HepG2 (cell line): ENCODE results near the gene RASGRP1. TPM values are rescaled to one million over a fixed set of nuclear protein-coding genes. Genes with fewer than 3 reads are reported as not detected.

ENCODE experiments used
- ATAC-seq: fragments of 200-7000 bp; cut with Tn5 transposase; 3 replicates; pipeline ENCODE4 v1.9.1; 2020; ENCODE audit warnings: mild to moderate bottlenecking, moderate library complexity
- BruUV-seq: library from RNA; stranded (reverse); fragments of 400-500 nt; replicated peaks from 2 replicates; lab custom pipeline; 2021; lab: Mats Ljungman, UMichigan
- CTCF ChIA-PET: fragments of 300-600 bp; formaldehyde crosslinking; extraction: SDS; loops from one replicate; lab custom pipeline; 2021; ENCODE audit warnings: low total read pairs, inconsistent platforms, low intra/inter-chr PET ratio; lab: Yijun Ruan, JAX
- POLR2A ChIA-PET: fragments of 350-600 bp; sonication (Branson Sonifier 250); formaldehyde crosslinking; loops from one replicate; lab custom pipeline; 2020; ENCODE audit warnings: antibody characterized with exemption, inconsistent platforms; lab: Yijun Ruan, JAX
- DNase-seq: peaks from one replicate; pipeline ENCODE4 v3.0.0-alpha.2; 2015; ENCODE audit warnings: low spot score
- FAIRE-seq: peaks from 3 replicates; lab custom pipeline; 2011; peaks lifted over from hg19 to GRCh38; lab: Jason Lieb, UNC
- H2AFZ ChIP-seq: one replicate; pipeline ENCODE4 v1.6.1; 2011; ENCODE audit warnings: low read length, inconsistent platforms
- H3K27ac ChIP-seq: fragments of 300-600 bp; 3 replicates; pipeline ENCODE4 v1.8.0; 2011; ENCODE audit warnings: mixed run types, mild to moderate bottlenecking, mixed read lengths, low read length, inconsistent platforms; ENCODE audit not compliant: insufficient read depth; ENCODE audit errors: extremely low read length
- H3K27me3 ChIP-seq, 2 experiments: fragments of 200-600 bp in 1 of 2; 2 replicates in 1 of 2; 3 replicates in 1 of 2; pipeline versions ENCODE4 v1.6.0 to v1.8.0; 2011; ENCODE audit warnings: low read length in 2 of 2, mild to moderate bottlenecking in 2 of 2, moderate library complexity in 2 of 2, inconsistent platforms in 1 of 2; ENCODE audit not compliant: insufficient read depth in 2 of 2, control insufficient read depth in 1 of 2
- H3K36me3 ChIP-seq, 2 experiments: fragments of 200-600 bp in 1 of 2; replicated peaks in 1 of 2; 2 replicates in 1 of 2; 3 replicates in 1 of 2; pipeline versions ENCODE4 v1.5.1 to v1.8.0; 2011; ENCODE audit warnings: low read length in 2 of 2, inconsistent platforms in 1 of 2; ENCODE audit not compliant: insufficient read depth in 2 of 2, control insufficient read depth in 1 of 2
- H3K4me1 ChIP-seq: 2 replicates; pipeline ENCODE4 v1.5.1; 2012; ENCODE audit warnings: low read length, inconsistent platforms; ENCODE audit not compliant: insufficient read depth
- H3K4me2 ChIP-seq: 2 replicates; pipeline ENCODE4 v1.6.0; 2011; ENCODE audit warnings: low read depth, low read length, inconsistent platforms
- H3K4me3 ChIP-seq, 3 experiments: fragments of 200-600 bp in 1 of 3; sonication (generic), shearing (Covaris generic) in 1 of 3; replicated peaks in 1 of 3; 2 replicates each; pipeline ENCODE4 v1.5.1; 2011 to 2016; ENCODE audit warnings: low read length in 3 of 3, inconsistent platforms in 2 of 3, low read depth in 2 of 3, mild to moderate bottlenecking in 2 of 3, control low read depth in 1 of 3, mixed read lengths in 1 of 3; ENCODE audit not compliant: insufficient read depth in 1 of 3
- H3K79me2 ChIP-seq: one replicate; pipeline ENCODE4 v1.6.1; 2011; ENCODE audit warnings: low read length, inconsistent platforms; ENCODE audit not compliant: insufficient read depth
- H3K9ac ChIP-seq: 2 replicates; pipeline ENCODE4 v1.6.0; 2011; ENCODE audit warnings: mild to moderate bottlenecking, low read depth, low read length, inconsistent platforms; ENCODE audit not compliant: insufficient read depth
- H3K9me3 ChIP-seq: 2 replicates; pipeline ENCODE4 v1.5.1; 2012; ENCODE audit warnings: mild to moderate bottlenecking, low read length
- H4K20me1 ChIP-seq: 2 replicates; pipeline ENCODE4 v1.6.0; 2011; ENCODE audit warnings: inconsistent platforms, mild to moderate bottlenecking, low read length, moderate library complexity; ENCODE audit not compliant: insufficient read depth
- FOSL1 ChIP-seq: sonication (generic); formaldehyde crosslinking; IDR thresholded peaks from 2 replicates; pipeline ENCODE4 v1.9.0; 2021; ENCODE audit warnings: missing genetic modification reagents, borderline replicate concordance
- MED13 ChIP-seq: sonication (generic); formaldehyde crosslinking; IDR thresholded peaks from 2 replicates; pipeline ENCODE4 v1.5.0; 2020; ENCODE audit warnings: missing genetic modification reagents
- RBFOX2 ChIP-seq: fragments of 200-400 bp; formaldehyde crosslinking; IDR thresholded peaks from 2 replicates; pipeline ENCODE4 v1.6.1; 2017; ENCODE audit warnings: low read depth, mild to moderate bottlenecking, low read length
- UBTF ChIP-seq: sonication (generic); formaldehyde crosslinking; IDR thresholded peaks from 2 replicates; pipeline ENCODE4 v1.4.0; 2020; ENCODE audit warnings: mild to moderate bottlenecking, missing genetic modification reagents
- ZNF3 ChIP-seq: IDR thresholded peaks from 2 replicates; pipeline ENCODE4 v1.7.0; 2017; ENCODE audit warnings: inconsistent platforms
- ZNF691 ChIP-seq: sonication (generic); formaldehyde crosslinking; IDR thresholded peaks from 2 replicates; pipeline ENCODE4 v1.4.0; 2020; ENCODE audit warnings: missing genetic modification reagents, low read depth, mild to moderate bottlenecking, borderline replicate concordance
- WGBS: methylation state at CpG from one replicate; pipeline ENCODE4 v1.1.6; 2017; ENCODE audit warnings: low lambda C conversion rate; 5-methylcytosine and 5-hydroxymethylcytosine counted together
- in situ Hi-C: cut with HindIII; loops from 2 replicates; pipeline ENCODE4 v1.10.0; 2017; ENCODE audit warnings: low pct_unique_long_range_greater_than_20kb; ENCODE audit not compliant: extremely low pct_ligation_motif_present
- intact Hi-C: fragments of 100-400 bp; cut with micrococcal nuclease; formaldehyde crosslinking; loops from one replicate; pipeline ENCODE4 v1.10.0; 2022; ENCODE audit not compliant: unreplicated experiment
- polyA plus RNA-seq, 8 experiments: library from polyadenylated mRNA; depleted of rRNA in 3 of 8; stranded (reverse) in 7 of 8; unstranded in 1 of 8; fragments of >200 nt; fragmentation: Illumina TruSeq in 4 of 8; extraction: Trizol in 4 of 8; gene quantifications; 2 replicates each; pipeline versions ENCODE4 v1.2.1 to v1.2.3, GENCODE V29; 2011 to 2016; ENCODE audit warnings: low read depth in 4 of 8, missing spikeins in 1 of 8, mixed read lengths in 1 of 8; ENCODE audit not compliant: insufficient read depth in 1 of 8
- total RNA-seq, 5 experiments: library from RNA; depleted of rRNA; stranded (reverse); fragments of >200 nt; fragmentation: Illumina TruSeq; extraction: Trizol; gene quantifications; 2 replicates each; pipeline ENCODE4 v1.2.3, GENCODE V29; 2016; ENCODE audit warnings: low read depth in 1 of 5

The RASGRP1 gene
- total and polyA plus RNA-seq, 2 of the 13 experiments (the other 11 are each of a cell fraction or from before 2014, with no cell fraction given): 0.07 TPM; not detected in 1

- no peak for FAIRE-seq
- no peak overlapping the region for H3K27ac ChIP-seq
- no peak overlapping the region for H3K9ac ChIP-seq
- ChIA-PET POLR2A (no interaction called here), CTCF (no interaction called here)
- BruUV-seq: no TSS peak
- intact Hi-C loops: no loop called here
- no peak overlapping the region for H2AFZ ChIP-seq
- H3K9me3 ChIP-seq: no peaks in the 10 kb centered on the region
- no peaks in the 10 kb centered on the region for H3K4me1 ChIP-seq
- no peak for DNase-seq
- no peak for ATAC-seq
- H3K27me3 ChIP-seq: no peaks in the 10 kb centered on the region
- H3K4me2 ChIP-seq: no peak overlapping the region
- no peaks in the 10 kb centered on the region for H3K36me3 ChIP-seq
- no peaks in the 10 kb centered on the region for H3K79me2 ChIP-seq
- in situ Hi-C loops: no loop called here
- TF ChIP-seq UBTF (no peak), FOSL1 (no peak), ZNF3 (no peak), RBFOX2 (no peak), MED13 (CRISPR knock-in tag) (no peak), ZNF691 (no peak)
- 95% methylated on average over 1 of the region's 1 CpG for WGBS
- H3K4me3 ChIP-seq: no peak overlapping the region
- H4K20me1 ChIP-seq: no peaks in the 10 kb centered on the region
These were observed 68.5 kb downstream of the RASGRP1 start for GRCh38 chr15:38496151-38496550.
